HL-60 (cell line): ENCODE measurements around the gene ZNF416.

Experiments used
- GABPA ChIP-seq: IDR thresholded peaks from 2 replicates; pipeline ENCODE4 v1.6.1; 2012; ENCODE audit warnings: low read depth
- POLR2AphosphoS5 ChIP-seq: IDR thresholded peaks from 2 replicates; pipeline ENCODE4 v1.6.1; 2012; ENCODE audit warnings: low read depth
- SPI1 ChIP-seq: IDR thresholded peaks from 2 replicates; pipeline ENCODE4 v1.6.1; 2012; ENCODE audit warnings: low read depth, mild to moderate bottlenecking, borderline replicate concordance
- TF ChIP-seq, protein P1 (sequence below): IDR thresholded peaks from 2 replicates; pipeline ENCODE4 v1.6.1; 2012; ENCODE audit warnings: low read depth; ENCODE audit not compliant: insufficient replicate concordance
- TF ChIP-seq, protein P2 (sequence below): IDR thresholded peaks from one replicate; pipeline ENCODE4 v1.5.1; 2011; ENCODE audit warnings: low read length, control low read depth, inconsistent platforms; ENCODE audit not compliant: insufficient read depth

DNA sequence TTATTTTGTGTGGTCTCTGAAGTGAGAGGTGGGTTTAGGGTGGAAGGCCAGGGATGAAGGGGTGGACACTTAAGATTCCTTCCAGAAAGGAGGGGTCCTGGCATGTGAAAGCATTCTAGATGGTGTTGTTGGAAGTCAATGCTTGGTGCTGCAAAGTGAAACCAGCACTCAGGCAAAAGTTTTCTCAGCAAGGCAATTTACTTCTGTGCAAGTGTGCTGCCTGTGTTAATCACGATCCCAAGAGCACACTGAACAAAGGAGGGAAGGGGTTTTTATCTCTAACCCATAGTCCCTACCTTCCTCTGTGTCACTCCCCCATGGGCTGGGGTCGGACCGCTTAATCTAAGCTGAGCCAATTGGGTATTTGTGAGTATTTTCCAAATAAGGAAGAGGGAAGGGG is 36.6 kb upstream of the ZNF416 start:
- TF ChIP-seq, protein P1, sequence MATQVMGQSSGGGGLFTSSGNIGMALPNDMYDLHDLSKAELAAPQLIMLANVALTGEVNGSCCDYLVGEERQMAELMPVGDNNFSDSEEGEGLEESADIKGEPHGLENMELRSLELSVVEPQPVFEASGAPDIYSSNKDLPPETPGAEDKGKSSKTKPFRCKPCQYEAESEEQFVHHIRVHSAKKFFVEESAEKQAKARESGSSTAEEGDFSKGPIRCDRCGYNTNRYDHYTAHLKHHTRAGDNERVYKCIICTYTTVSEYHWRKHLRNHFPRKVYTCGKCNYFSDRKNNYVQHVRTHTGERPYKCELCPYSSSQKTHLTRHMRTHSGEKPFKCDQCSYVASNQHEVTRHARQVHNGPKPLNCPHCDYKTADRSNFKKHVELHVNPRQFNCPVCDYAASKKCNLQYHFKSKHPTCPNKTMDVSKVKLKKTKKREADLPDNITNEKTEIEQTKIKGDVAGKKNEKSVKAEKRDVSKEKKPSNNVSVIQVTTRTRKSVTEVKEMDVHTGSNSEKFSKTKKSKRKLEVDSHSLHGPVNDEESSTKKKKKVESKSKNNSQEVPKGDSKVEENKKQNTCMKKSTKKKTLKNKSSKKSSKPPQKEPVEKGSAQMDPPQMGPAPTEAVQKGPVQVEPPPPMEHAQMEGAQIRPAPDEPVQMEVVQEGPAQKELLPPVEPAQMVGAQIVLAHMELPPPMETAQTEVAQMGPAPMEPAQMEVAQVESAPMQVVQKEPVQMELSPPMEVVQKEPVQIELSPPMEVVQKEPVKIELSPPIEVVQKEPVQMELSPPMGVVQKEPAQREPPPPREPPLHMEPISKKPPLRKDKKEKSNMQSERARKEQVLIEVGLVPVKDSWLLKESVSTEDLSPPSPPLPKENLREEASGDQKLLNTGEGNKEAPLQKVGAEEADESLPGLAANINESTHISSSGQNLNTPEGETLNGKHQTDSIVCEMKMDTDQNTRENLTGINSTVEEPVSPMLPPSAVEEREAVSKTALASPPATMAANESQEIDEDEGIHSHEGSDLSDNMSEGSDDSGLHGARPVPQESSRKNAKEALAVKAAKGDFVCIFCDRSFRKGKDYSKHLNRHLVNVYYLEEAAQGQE = no peak
- TF ChIP-seq, protein P2, sequence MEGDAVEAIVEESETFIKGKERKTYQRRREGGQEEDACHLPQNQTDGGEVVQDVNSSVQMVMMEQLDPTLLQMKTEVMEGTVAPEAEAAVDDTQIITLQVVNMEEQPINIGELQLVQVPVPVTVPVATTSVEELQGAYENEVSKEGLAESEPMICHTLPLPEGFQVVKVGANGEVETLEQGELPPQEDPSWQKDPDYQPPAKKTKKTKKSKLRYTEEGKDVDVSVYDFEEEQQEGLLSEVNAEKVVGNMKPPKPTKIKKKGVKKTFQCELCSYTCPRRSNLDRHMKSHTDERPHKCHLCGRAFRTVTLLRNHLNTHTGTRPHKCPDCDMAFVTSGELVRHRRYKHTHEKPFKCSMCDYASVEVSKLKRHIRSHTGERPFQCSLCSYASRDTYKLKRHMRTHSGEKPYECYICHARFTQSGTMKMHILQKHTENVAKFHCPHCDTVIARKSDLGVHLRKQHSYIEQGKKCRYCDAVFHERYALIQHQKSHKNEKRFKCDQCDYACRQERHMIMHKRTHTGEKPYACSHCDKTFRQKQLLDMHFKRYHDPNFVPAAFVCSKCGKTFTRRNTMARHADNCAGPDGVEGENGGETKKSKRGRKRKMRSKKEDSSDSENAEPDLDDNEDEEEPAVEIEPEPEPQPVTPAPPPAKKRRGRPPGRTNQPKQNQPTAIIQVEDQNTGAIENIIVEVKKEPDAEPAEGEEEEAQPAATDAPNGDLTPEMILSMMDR = no peak
- TF ChIP-seq GABPA (no peak), POLR2AphosphoS5 (no peak), SPI1 (no peak)
